K562 (cell line): ENCODE results near the gene CMSS1. TPM values are rescaled to one million over a fixed set of nuclear protein-coding genes. Genes with fewer than 3 reads are reported as not detected.

ENCODE experiments used
- ATAC-seq: fragments of 200-7000 bp; cut with Tn5 transposase; 3 replicates; pipeline ENCODE4 v1.9.1; 2020; ENCODE audit warnings: moderate library complexity
- BruUV-seq: library from RNA; stranded (reverse); fragments of 400-500 nt; replicated peaks from 2 replicates; lab custom pipeline; 2021; lab: Mats Ljungman, UMichigan
- CTCF ChIA-PET: fragments of 300-600 bp; formaldehyde crosslinking; extraction: SDS; loops from one replicate; lab custom pipeline; 2021; ENCODE audit warnings: low intra/inter-chr PET ratio; lab: Yijun Ruan, JAX
- POLR2A ChIA-PET: fragments of 300-600, 350-650 bp; sonication (Branson Sonifier 250); formaldehyde crosslinking; extraction: SDS; loops from one replicate; lab custom pipeline; 2021; ENCODE audit warnings: antibody characterized with exemption, inconsistent platforms; lab: Yijun Ruan, JAX
- DNase-seq, 4 experiments: peaks; one replicate each; pipeline versions ENCODE4 v3.0.0 to v3.0.0-alpha.2; 2011 to 2018; ENCODE audit warnings: low spot score in 3 of 4, mixed read lengths in 3 of 4; ENCODE audit errors: extremely low read depth in 1 of 4
- FAIRE-seq: peaks from 2 replicates; lab custom pipeline; 2011; peaks lifted over from hg19 to GRCh38; lab: Jason Lieb, UNC
- H2AFZ ChIP-seq: 2 replicates; pipeline ENCODE4 v1.6.0; 2011; ENCODE audit warnings: low read depth, low read length, control low read depth, inconsistent platforms
- H3K27ac ChIP-seq: fragments of 200-600 bp; 3 replicates; pipeline ENCODE4 v1.8.0; 2011; ENCODE audit warnings: low read depth, mild to moderate bottlenecking, control low read depth, inconsistent platforms, low read length, moderate library complexity, mixed read lengths; ENCODE audit errors: extremely low read depth
- H3K27me3 ChIP-seq, 2 experiments: fragments of 300-600 bp in 1 of 2; 2 replicates in 1 of 2; 3 replicates in 1 of 2; pipeline versions ENCODE4 v1.6.0 to v1.8.0; 2011; ENCODE audit warnings: inconsistent platforms in 2 of 2, low read length in 2 of 2, mild to moderate bottlenecking in 1 of 2, mixed read lengths in 1 of 2, moderate library complexity in 1 of 2; ENCODE audit not compliant: control insufficient read depth in 2 of 2, insufficient read depth in 2 of 2
- H3K36me3 ChIP-seq: fragments of 300-600 bp; 3 replicates; pipeline ENCODE4 v1.8.0; 2011; ENCODE audit warnings: mild to moderate bottlenecking, low read length, inconsistent platforms; ENCODE audit not compliant: control insufficient read depth, insufficient read depth
- H3K4me1 ChIP-seq, 2 experiments: fragments of 200-600 bp in 1 of 2; replicated peaks in 1 of 2; 2 replicates in 1 of 2; 3 replicates in 1 of 2; pipeline versions ENCODE4 v1.5.1 to v1.8.0; 2011; ENCODE audit warnings: inconsistent platforms in 2 of 2, low read length in 2 of 2, mild to moderate bottlenecking in 1 of 2, mixed read lengths in 1 of 2, moderate library complexity in 1 of 2; ENCODE audit not compliant: control insufficient read depth in 2 of 2, insufficient read depth in 2 of 2
- H3K4me2 ChIP-seq: 2 replicates; pipeline ENCODE4 v1.6.1; 2011; ENCODE audit warnings: low read length, control low read depth, inconsistent platforms, mixed read lengths; ENCODE audit not compliant: insufficient read depth
- H3K4me3 ChIP-seq: fragments of 200-600 bp; sonication (generic), shearing (Covaris generic); 2 replicates; pipeline ENCODE4 v1.5.1; 2016; ENCODE audit warnings: control low read depth, inconsistent platforms
- H3K79me2 ChIP-seq: fragments of 200-600 bp; 3 replicates; pipeline ENCODE4 v1.8.0; 2011; ENCODE audit warnings: low read length, inconsistent platforms; ENCODE audit not compliant: control insufficient read depth, insufficient read depth
- H3K9ac ChIP-seq, 2 experiments: 2 replicates each; pipeline versions ENCODE4 v1.6.0 to v1.6.1; 2011; ENCODE audit warnings: low read depth in 2 of 2, low read length in 2 of 2, control low read depth in 1 of 2, inconsistent platforms in 1 of 2, mild to moderate bottlenecking in 1 of 2, mixed read lengths in 1 of 2; ENCODE audit not compliant: insufficient read depth in 1 of 2
- H3K9me1 ChIP-seq: one replicate; pipeline ENCODE4 v1.6.0; 2011; ENCODE audit warnings: inconsistent platforms, mild to moderate bottlenecking, low read length, moderate library complexity; ENCODE audit not compliant: control insufficient read depth, insufficient read depth
- H3K9me3 ChIP-seq: replicated peaks from 2 replicates; pipeline ENCODE4 v1.5.1; 2011; ENCODE audit warnings: low read depth, low read length, inconsistent platforms; ENCODE audit not compliant: control insufficient read depth, insufficient read depth
- H4K20me1 ChIP-seq: replicated peaks from 2 replicates; pipeline ENCODE4 v1.6.1; 2011; ENCODE audit warnings: low read length, inconsistent platforms, mixed read lengths; ENCODE audit not compliant: control insufficient read depth, insufficient read depth
- CBX3 ChIP-seq, 2 experiments: IDR thresholded peaks; 1 replicate in 1 of 2; 2 replicates in 1 of 2; pipeline ENCODE4 v1.6.1; 2012; ENCODE audit warnings: inconsistent platforms in 2 of 2, low read length in 2 of 2, borderline replicate concordance in 1 of 2, control low read depth in 1 of 2
- DACH1 ChIP-seq: fragments of 450-650 bp; IDR thresholded peaks from 2 replicates; pipeline ENCODE4 v1.6.1; 2018; ENCODE audit not compliant: partially characterized antibody
- EGR1 ChIP-seq: fragments of 450-650 bp; conservative IDR thresholded peaks from 2 replicates; pipeline ENCODE4 v1.6.1; 2017; ENCODE audit warnings: mild to moderate bottlenecking
- EP400 ChIP-seq: fragments of 450-650 bp; IDR thresholded peaks from 2 replicates; pipeline ENCODE4 v1.6.1; 2017; ENCODE audit warnings: antibody characterized with exemption, mild to moderate bottlenecking, moderate library complexity
- FOXK2 ChIP-seq, 2 experiments: fragments of 450-650 bp; IDR thresholded peaks in 1 of 2; conservative IDR thresholded peaks in 1 of 2; 2 replicates each; pipeline ENCODE4 v1.6.1; 2016; ENCODE audit warnings: low read depth in 2 of 2, mild to moderate bottlenecking in 1 of 2
- GTF2F1 ChIP-seq: IDR thresholded peaks from 2 replicates; pipeline ENCODE4 v1.6.1; 2011; ENCODE audit warnings: low read depth, low read length, improper control_type of control experiment
- SLC30A9 ChIP-seq: fragments of 250-450 bp; sonication (Bioruptor Pico); IDR thresholded peaks from 2 replicates; pipeline ENCODE4 v1.8.0; 2022; ENCODE audit warnings: mild to moderate bottlenecking, moderate library complexity
- TAL1 ChIP-seq: fragments of 450-650 bp; IDR thresholded peaks from 2 replicates; pipeline ENCODE4 v1.6.1; 2016; ENCODE audit warnings: mild to moderate bottlenecking
- XRCC4 ChIP-seq: IDR thresholded peaks from one replicate; pipeline ENCODE4 v1.6.1; 2011; ENCODE audit not compliant: insufficient read depth, insufficient read length; ENCODE audit errors: extremely low read depth
- ZBTB1 ChIP-seq: sonication (generic); formaldehyde crosslinking; IDR thresholded peaks from 2 replicates; pipeline ENCODE4 v1.8.1; 2023; ENCODE audit warnings: missing genetic modification reagents, low read depth, mild to moderate bottlenecking, borderline replicate concordance
- ZNF311 ChIP-seq: fragments of 250-450 bp; sonication (Bioruptor Pico); IDR thresholded peaks from 2 replicates; pipeline ENCODE4 v1.4.0; 2020; ENCODE audit warnings: mild to moderate bottlenecking, moderate library complexity
- ZNF384 ChIP-seq: IDR thresholded peaks from 2 replicates; pipeline ENCODE4 v1.6.1; 2012; ENCODE audit warnings: low read depth, low read length, improper control_type of control experiment
- WGBS: fragments of 100-300 bp; shearing (Covaris generic); methylation state at CpG from one replicate; pipeline ENCODE4 v1.1.6; 2016; ENCODE audit warnings: low coverage, mixed read lengths; ENCODE audit not compliant: insufficient coverage; ENCODE audit errors: missing lambda C conversion rate; 5-methylcytosine and 5-hydroxymethylcytosine counted together
- in situ Hi-C: fragments of 300-500 bp; cut with MboI; formaldehyde crosslinking; loops from 4 replicates; pipeline ENCODE4 v1.15.0; 2018; ENCODE audit warnings: inconsistent platforms, mixed read lengths
- intact Hi-C: fragments of 100-400 bp; cut with micrococcal nuclease; formaldehyde crosslinking; loops from 2 replicates; pipeline ENCODE4 v1.14.2; 2022
- polyA plus RNA-seq, 8 experiments: library from polyadenylated mRNA; depleted of rRNA in 4 of 8; stranded (reverse) in 5 of 8; unstranded in 3 of 8; fragments of >200 nt; fragmentation: Nextera tagmentation in 2 of 8; fragmentation: Illumina TruSeq in 1 of 8; extraction: Ambion mirVana in 2 of 8; extraction: Trizol in 1 of 8; gene quantifications; 2 replicates each; pipeline versions ENCODE4 v1.2.1 to v1.2.3, GENCODE V29; 2011 to 2014; ENCODE audit warnings: inconsistent platforms in 1 of 8, missing spikeins in 1 of 8
- total RNA-seq, 7 experiments: library from RNA; depleted of rRNA in 6 of 7; stranded (reverse); fragments of >200 nt in 6 of 7; fragmentation: Illumina TruSeq in 2 of 7; extraction: Trizol in 2 of 7; gene quantifications; 2 replicates each; pipeline versions ENCODE4 v1.2.1 to v1.2.3, GENCODE V29; 2011 to 2021; ENCODE audit warnings: low replicate concordance in 1 of 7
- TF ChIP-seq, protein P1 (sequence below): sonication (generic); formaldehyde crosslinking; IDR thresholded peaks from 2 replicates; pipeline ENCODE4 v1.5.0; 2020; ENCODE audit warnings: missing genetic modification reagents
- TF ChIP-seq, protein P2 (sequence below): IDR thresholded peaks from 2 replicates; pipeline ENCODE4 v1.6.1; 2016; ENCODE audit warnings: missing genetic modification characterization, missing compliant biosample characterization
- TF ChIP-seq, protein P3 (sequence below): sonication (generic); formaldehyde crosslinking; IDR thresholded peaks from 2 replicates; pipeline ENCODE4 v1.8.0; 2023; ENCODE audit warnings: mild to moderate bottlenecking, missing genetic modification reagents
- TF ChIP-seq, protein P4 (sequence below): fragments of 250-450 bp; sonication (Bioruptor Pico); IDR thresholded peaks from 2 replicates; pipeline ENCODE4 v1.4.0; 2020

The CMSS1 gene
- total and polyA plus RNA-seq, 9 of the 15 experiments (the other 6 are each of a cell fraction or from before 2014, with no cell fraction given): 46.9 to 109 (median 72.3) TPM

- no peak for FAIRE-seq
- 75% methylated on average over 3 of the region's 3 CpGs for WGBS
- Histone ChIP-seq H3K36me3 (no peaks in the 10 kb centered on the region), H3K4me2 (no peak overlapping the region), H3K4me1 (peaks cover 0 to 5% of the 10 kb centered on the region in 2 experiments; a peak in 2 of 5 replicates), H3K27ac (no peak overlapping the region), H3K9me1 (no peaks in the 10 kb centered on the region), H3K27me3 (no peaks in the 10 kb centered on the region), H4K20me1 (no peaks in the 10 kb centered on the region), H3K9ac (no peak overlapping the region), H3K4me3 (no peak overlapping the region), H3K9me3 (no peaks in the 10 kb centered on the region), H2AFZ (no peak overlapping the region), H3K79me2 (peaks cover 4% of the 10 kb centered on the region; the same call in 1 of the 3 replicates)
- ATAC-seq: no peak
- in situ Hi-C loops (no loop called here), intact Hi-C loops (no loop called here)
- ChIA-PET POLR2A (interaction anchor here (1.3 kb wide), 1 partner anchor 11 kb away, joined by 3 read pairs; no protein-coding TSS in a partner anchor), CTCF (no interaction called here)
- no peak for DNase-seq
- BruUV-seq: no TSS peak
- TF ChIP-seq DACH1: no peak
- TF ChIP-seq GTF2F1: no peak
- TF ChIP-seq, protein P1, sequence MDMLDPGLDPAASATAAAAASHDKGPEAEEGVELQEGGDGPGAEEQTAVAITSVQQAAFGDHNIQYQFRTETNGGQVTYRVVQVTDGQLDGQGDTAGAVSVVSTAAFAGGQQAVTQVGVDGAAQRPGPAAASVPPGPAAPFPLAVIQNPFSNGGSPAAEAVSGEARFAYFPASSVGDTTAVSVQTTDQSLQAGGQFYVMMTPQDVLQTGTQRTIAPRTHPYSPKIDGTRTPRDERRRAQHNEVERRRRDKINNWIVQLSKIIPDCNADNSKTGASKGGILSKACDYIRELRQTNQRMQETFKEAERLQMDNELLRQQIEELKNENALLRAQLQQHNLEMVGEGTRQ (CRISPR knock-in tag): no peak
- no peak for TF ChIP-seq CBX3 (IDR thresholded peaks at IDR 0.05; ENCODE audit: borderline replicate concordance in 1 of 2, low read length in 2 of 2)
- TF ChIP-seq SLC30A9 (CRISPR knock-in tag): no peak
- TF ChIP-seq, protein P2, sequence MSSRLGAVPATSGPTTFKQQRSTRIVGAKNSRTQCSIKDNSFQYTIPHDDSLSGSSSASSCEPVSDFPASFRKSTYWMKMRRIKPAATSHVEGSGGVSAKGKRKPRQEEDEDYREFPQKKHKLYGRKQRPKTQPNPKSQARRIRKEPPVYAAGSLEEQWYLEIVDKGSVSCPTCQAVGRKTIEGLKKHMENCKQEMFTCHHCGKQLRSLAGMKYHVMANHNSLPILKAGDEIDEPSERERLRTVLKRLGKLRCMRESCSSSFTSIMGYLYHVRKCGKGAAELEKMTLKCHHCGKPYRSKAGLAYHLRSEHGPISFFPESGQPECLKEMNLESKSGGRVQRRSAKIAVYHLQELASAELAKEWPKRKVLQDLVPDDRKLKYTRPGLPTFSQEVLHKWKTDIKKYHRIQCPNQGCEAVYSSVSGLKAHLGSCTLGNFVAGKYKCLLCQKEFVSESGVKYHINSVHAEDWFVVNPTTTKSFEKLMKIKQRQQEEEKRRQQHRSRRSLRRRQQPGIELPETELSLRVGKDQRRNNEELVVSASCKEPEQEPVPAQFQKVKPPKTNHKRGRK (tag): no peak
- no peak for TF ChIP-seq ZNF311 (CRISPR knock-in tag)
- TF ChIP-seq ZNF384: no peak
- TF ChIP-seq, protein P3, sequence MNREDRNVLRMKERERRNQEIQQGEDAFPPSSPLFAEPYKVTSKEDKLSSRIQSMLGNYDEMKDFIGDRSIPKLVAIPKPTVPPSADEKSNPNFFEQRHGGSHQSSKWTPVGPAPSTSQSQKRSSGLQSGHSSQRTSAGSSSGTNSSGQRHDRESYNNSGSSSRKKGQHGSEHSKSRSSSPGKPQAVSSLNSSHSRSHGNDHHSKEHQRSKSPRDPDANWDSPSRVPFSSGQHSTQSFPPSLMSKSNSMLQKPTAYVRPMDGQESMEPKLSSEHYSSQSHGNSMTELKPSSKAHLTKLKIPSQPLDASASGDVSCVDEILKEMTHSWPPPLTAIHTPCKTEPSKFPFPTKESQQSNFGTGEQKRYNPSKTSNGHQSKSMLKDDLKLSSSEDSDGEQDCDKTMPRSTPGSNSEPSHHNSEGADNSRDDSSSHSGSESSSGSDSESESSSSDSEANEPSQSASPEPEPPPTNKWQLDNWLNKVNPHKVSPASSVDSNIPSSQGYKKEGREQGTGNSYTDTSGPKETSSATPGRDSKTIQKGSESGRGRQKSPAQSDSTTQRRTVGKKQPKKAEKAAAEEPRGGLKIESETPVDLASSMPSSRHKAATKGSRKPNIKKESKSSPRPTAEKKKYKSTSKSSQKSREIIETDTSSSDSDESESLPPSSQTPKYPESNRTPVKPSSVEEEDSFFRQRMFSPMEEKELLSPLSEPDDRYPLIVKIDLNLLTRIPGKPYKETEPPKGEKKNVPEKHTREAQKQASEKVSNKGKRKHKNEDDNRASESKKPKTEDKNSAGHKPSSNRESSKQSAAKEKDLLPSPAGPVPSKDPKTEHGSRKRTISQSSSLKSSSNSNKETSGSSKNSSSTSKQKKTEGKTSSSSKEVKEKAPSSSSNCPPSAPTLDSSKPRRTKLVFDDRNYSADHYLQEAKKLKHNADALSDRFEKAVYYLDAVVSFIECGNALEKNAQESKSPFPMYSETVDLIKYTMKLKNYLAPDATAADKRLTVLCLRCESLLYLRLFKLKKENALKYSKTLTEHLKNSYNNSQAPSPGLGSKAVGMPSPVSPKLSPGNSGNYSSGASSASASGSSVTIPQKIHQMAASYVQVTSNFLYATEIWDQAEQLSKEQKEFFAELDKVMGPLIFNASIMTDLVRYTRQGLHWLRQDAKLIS (CRISPR knock-in tag): no peak
- no peak for TF ChIP-seq EP400
- TF ChIP-seq TAL1: no peak
- TF ChIP-seq ZBTB1 (CRISPR knock-in tag): no peak
- TF ChIP-seq, protein P4, sequence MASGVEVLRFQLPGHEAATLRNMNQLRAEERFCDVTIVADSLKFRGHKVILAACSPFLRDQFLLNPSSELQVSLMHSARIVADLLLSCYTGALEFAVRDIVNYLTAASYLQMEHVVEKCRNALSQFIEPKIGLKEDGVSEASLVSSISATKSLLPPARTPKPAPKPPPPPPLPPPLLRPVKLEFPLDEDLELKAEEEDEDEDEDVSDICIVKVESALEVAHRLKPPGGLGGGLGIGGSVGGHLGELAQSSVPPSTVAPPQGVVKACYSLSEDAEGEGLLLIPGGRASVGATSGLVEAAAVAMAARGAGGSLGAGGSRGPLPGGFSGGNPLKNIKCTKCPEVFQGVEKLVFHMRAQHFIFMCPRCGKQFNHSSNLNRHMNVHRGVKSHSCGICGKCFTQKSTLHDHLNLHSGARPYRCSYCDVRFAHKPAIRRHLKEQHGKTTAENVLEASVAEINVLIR (CRISPR knock-in tag): no peak
- TF ChIP-seq EGR1: no peak
- TF ChIP-seq FOXK2 (conservative IDR thresholded peaks at IDR 0.05 in 1 of 2, IDR thresholded peaks at IDR 0.05 in 1 of 2; ENCODE audit: low read depth in 2 of 2): no peak
- TF ChIP-seq XRCC4: no peak
Observed at GRCh38 chr3:99947356-99947755, 129.7 kb downstream of the CMSS1 start.
